Gastroesophageal sphincter (tissue), 4 donors: ENCODE results near the gene NCKAP5L. TPM values are rescaled to one million over a fixed set of nuclear protein-coding genes. Genes with fewer than 3 reads are reported as not detected.

Experiments used
- ATAC-seq: fragments of 150-250 bp; one replicate; pipeline ENCODE4 v1.9.1; 2016; ENCODE audit warnings: mild to moderate bottlenecking, moderate library complexity
- H3K27ac ChIP-seq, 4 donors: fragments of 200-600 bp; sonication (generic) in 3 of 4; 1 replicate in 3 of 4; 2 replicates in 1 of 4; pipeline ENCODE4 v1.5.1; 2016 to 2019
- H3K27me3 ChIP-seq: fragments of 200-600 bp; sonication (generic); one replicate; pipeline ENCODE4 v1.5.1; 2019
- H3K36me3 ChIP-seq, 2 donors: fragments of 200-600 bp; sonication (generic); one replicate each; pipeline ENCODE4 v1.5.1; 2019; ENCODE audit warnings: control low read depth in 1 of 2
- H3K4me1 ChIP-seq, 3 donors: fragments of 200-600 bp; sonication (generic); 1 replicate in 2 of 3; 2 replicates in 1 of 3; pipeline ENCODE4 v1.5.1; 2016 to 2019; ENCODE audit warnings: control low read depth in 2 of 3
- H3K4me3 ChIP-seq, 2 donors: fragments of 200-600 bp; sonication (generic); one replicate each; pipeline ENCODE4 v1.5.1; 2019; ENCODE audit warnings: mild to moderate bottlenecking in 1 of 2, moderate library complexity in 1 of 2
- H3K9me3 ChIP-seq, 3 donors: fragments of 200-600 bp; sonication (generic); one replicate each; pipeline ENCODE4 v1.5.1; 2017 to 2019; ENCODE audit warnings: control low read depth in 2 of 3
- EP300 ChIP-seq: sonication (generic); formaldehyde crosslinking; IDR thresholded peaks from one replicate; pipeline ENCODE4 v1.6.1; 2017; ENCODE audit warnings: antibody characterized with exemption, mild to moderate bottlenecking
- POLR2A ChIP-seq, 2 donors: fragments of 450-650 bp; IDR thresholded peaks; one replicate each; pipeline ENCODE4 v1.6.1; 2017; ENCODE audit warnings: antibody characterized with exemption in 2 of 2, mild to moderate bottlenecking in 2 of 2, moderate library complexity in 1 of 2
- POLR2AphosphoS5 ChIP-seq: sonication (generic); formaldehyde crosslinking; IDR thresholded peaks from one replicate; pipeline ENCODE4 v1.6.1; 2017; ENCODE audit warnings: antibody characterized with exemption
- WGBS, 2 donors: methylation state at CpG; one replicate each; pipeline ENCODE4 v1.1.5; 2018; ENCODE audit warnings: low coverage in 1 of 2; 5-methylcytosine and 5-hydroxymethylcytosine counted together
- total RNA-seq, 4 donors: library from RNA; depleted of rRNA; stranded (reverse); fragments of >200 nt; gene quantifications; one replicate each; pipeline ENCODE4 v1.1.0, GENCODE V29; 2016
- TF ChIP-seq, protein P1 (sequence below), 4 experiments: fragments of 200-600 bp in 2 of 4; fragments of 450-650 bp in 2 of 4; sonication (generic) in 1 of 4; IDR thresholded peaks; one replicate each; pipeline ENCODE4 v1.5.1; 2017 to 2019; ENCODE audit warnings: antibody characterized with exemption in 4 of 4, mild to moderate bottlenecking in 2 of 4, moderate library complexity in 2 of 4

NCKAP5L gene
- total RNA-seq, 4 donors from 2014 or later, result 15.3 to 27.5 (median 19.0) TPM

DNA sequence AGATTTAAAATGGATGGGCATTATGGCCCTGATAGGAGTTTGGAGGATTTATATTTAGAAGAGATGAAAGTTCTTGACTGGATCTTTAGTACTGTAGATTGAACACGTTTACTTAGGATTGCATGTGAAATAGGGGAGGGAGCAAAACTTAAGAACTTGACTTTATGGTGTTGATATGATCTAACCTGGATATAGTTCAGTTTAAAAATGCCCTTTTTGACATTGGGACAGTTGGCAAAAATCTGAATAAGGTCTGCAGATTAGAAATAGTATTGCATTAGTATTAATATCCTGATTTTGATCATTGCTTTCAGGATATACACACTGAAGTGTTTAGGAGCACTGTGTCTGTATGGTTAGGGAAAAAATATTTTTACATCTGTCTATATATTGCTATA, 77.2 kb downstream of the NCKAP5L start:
- peaks cover 23 to 96% (median 36%) of the 10 kb centered on the region in 3 donors for H3K4me1 ChIP-seq
- no peak overlapping the region for H3K27ac ChIP-seq
- TF ChIP-seq, protein P1, sequence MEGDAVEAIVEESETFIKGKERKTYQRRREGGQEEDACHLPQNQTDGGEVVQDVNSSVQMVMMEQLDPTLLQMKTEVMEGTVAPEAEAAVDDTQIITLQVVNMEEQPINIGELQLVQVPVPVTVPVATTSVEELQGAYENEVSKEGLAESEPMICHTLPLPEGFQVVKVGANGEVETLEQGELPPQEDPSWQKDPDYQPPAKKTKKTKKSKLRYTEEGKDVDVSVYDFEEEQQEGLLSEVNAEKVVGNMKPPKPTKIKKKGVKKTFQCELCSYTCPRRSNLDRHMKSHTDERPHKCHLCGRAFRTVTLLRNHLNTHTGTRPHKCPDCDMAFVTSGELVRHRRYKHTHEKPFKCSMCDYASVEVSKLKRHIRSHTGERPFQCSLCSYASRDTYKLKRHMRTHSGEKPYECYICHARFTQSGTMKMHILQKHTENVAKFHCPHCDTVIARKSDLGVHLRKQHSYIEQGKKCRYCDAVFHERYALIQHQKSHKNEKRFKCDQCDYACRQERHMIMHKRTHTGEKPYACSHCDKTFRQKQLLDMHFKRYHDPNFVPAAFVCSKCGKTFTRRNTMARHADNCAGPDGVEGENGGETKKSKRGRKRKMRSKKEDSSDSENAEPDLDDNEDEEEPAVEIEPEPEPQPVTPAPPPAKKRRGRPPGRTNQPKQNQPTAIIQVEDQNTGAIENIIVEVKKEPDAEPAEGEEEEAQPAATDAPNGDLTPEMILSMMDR (IDR thresholded peaks at IDR 0.05), result no peak
- TF ChIP-seq EP300, result no peak
- no peak for TF ChIP-seq POLR2A (IDR thresholded peaks at IDR 0.05)
- TF ChIP-seq POLR2AphosphoS5, result no peak
- no peaks in the 10 kb centered on the region for H3K9me3 ChIP-seq
- no peak for ATAC-seq
- 0% methylated on average over 1 of the region's 1 CpG for WGBS, 2 donors
- H3K27me3 ChIP-seq, result no peaks in the 10 kb centered on the region
- no peak overlapping the region for H3K4me3 ChIP-seq
- peaks cover 5 to 35% of the 10 kb centered on the region in 2 donors for H3K36me3 ChIP-seq

DNA sequence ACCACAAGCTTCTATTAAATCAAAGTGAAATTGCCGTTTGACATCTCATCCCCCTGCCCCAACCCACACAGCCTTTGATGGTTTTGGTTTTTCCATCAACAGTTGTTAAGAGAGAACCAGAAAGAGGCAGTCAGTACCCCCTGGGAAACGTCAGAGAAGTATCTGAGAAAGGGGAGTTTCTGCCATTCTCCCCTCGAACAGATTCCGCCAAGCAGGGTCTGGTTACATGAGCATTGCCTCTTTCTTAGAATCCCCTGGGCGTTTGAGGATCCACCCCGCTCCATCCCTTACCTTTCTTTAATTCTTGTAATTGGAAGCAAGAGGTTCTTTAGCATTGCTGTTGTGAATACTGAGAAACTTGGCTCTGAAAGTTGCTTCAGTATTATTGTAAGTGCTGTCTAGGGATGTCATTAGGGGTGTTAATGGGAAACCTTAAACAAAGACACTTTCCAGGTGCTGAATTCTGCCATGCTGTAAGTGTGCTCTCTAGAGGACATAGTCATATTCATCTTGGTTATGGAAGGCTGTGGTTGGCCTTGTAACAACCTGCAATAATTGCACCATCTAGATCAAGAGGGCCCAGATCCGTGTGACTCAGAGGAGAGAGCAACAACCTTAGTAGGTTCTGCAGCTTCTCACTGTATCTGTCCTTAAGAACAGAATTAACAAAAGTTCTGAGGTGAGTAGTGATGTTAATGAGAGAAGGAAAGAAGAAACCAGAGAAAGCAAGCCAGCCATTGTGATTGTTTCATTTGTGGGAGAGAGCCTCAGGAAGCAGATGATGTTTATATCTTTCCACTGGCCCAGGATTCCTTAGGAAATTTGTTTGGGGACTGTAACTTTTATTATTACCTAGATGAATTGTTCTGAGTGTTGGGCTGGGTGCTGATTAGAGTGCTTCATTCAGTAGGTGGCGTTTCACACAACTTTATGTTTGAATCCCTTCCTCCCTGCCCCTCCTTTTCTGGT, 77.9 kb downstream of the NCKAP5L start:
- Histone ChIP-seq H3K36me3 (peaks cover 0 to 29% of the 10 kb centered on the region in 2 donors), H3K9me3 (no peaks in the 10 kb centered on the region), H3K4me3 (no peak overlapping the region), H3K27ac (no peak overlapping the region), H3K27me3 (no peaks in the 10 kb centered on the region), H3K4me1 (peaks cover 23 to 100% (median 36%) of the 10 kb centered on the region in 3 donors)
- TF ChIP-seq, protein P1 (IDR thresholded peaks at IDR 0.05), result peak in 1 of 4 experiments; percentile 2
- peak; percentile 8 for TF ChIP-seq POLR2AphosphoS5
- no peak for TF ChIP-seq POLR2A (IDR thresholded peaks at IDR 0.05)
- ATAC-seq, result peak; percentile 63
- WGBS, 2 donors, result 24 to 43% methylated on average over 5 to 6 of the region's 8 CpGs

GRCh38 chr12:49748800-49749199, 79.4 kb downstream of the NCKAP5L start:
- WGBS, 2 donors, result 38 to 42% methylated on average over 3 of the region's 3 CpGs
- no peaks in the 10 kb centered on the region for H3K27me3 ChIP-seq
- ATAC-seq, result no peak
- H3K36me3 ChIP-seq, result peaks cover 0 to 14% of the 10 kb centered on the region in 2 donors
- H3K9me3 ChIP-seq, result no peaks in the 10 kb centered on the region
- no peak overlapping the region for H3K27ac ChIP-seq
- no peak overlapping the region for H3K4me3 ChIP-seq
- TF ChIP-seq POLR2AphosphoS5, result no peak
- TF ChIP-seq POLR2A (IDR thresholded peaks at IDR 0.05), result no peak
- no peak for TF ChIP-seq EP300
- TF ChIP-seq, protein P1 (IDR thresholded peaks at IDR 0.05), result no peak
- H3K4me1 ChIP-seq, result peaks cover 27 to 100% (median 43%) of the 10 kb centered on the region in 3 donors

DNA sequence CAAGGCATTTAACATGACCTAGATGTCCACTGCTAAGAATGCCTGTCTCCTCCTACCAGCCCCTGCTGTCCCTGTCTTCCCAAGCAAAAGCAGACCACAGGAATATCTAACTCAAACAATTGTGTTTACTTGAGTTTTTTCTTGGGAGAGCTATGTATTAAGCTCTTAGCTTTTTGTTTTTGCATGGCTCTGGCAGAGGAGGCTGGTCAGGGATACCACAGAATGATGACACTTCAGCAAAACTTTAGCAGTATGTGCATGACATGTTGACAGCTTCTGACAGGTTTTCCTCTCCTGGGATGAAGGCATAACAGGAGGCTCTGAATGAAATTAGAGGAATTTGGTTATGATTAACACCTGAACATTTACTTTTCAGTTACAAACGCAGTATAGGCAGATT, 79.9 kb downstream of the NCKAP5L start:
- TF ChIP-seq POLR2AphosphoS5, result no peak
- no peak for TF ChIP-seq EP300
- TF ChIP-seq, protein P1 (IDR thresholded peaks at IDR 0.05), result no peak
- TF ChIP-seq POLR2A (IDR thresholded peaks at IDR 0.05), result no peak
- H3K27me3 ChIP-seq, result no peaks in the 10 kb centered on the region
- no peaks in the 10 kb centered on the region for H3K9me3 ChIP-seq
- ATAC-seq, result no peak
- H3K4me1 ChIP-seq, result peaks cover 30 to 100% (median 46%) of the 10 kb centered on the region in 3 donors
- H3K36me3 ChIP-seq, result peaks cover 0 to 9% of the 10 kb centered on the region in 2 donors
- WGBS, 2 donors, result 33 to 40% methylated on average over 1 of the region's 1 CpG
- no peak overlapping the region for H3K4me3 ChIP-seq
- no peak overlapping the region for H3K27ac ChIP-seq
